ENCODE results near the gene DNAJC11.
"Not testable (repeated sequence)": the region's sequence is repeated elsewhere in the genome, so short reads cannot be mapped to it uniquely, and the experiment has no call there.

The DNAJC11 gene

GRCh38 chr1:6636778-6637177 is 64.8 kb downstream of the DNAJC11 start:
- H3K4me3 ChIP-seq (ENCODE audit: low read depth in 1 of 2, low read length in 2 of 2); H3K4me1 ChIP-seq (ENCODE audit: control insufficient read depth in 1 of 2, insufficient read depth in 2 of 2, low read length in 2 of 2); H3K9ac ChIP-seq (ENCODE audit: low read depth in 1 of 2, low read length in 2 of 2); H3K27me3 ChIP-seq (ENCODE audit: control insufficient read depth in 1 of 2, insufficient read depth in 2 of 2, low read length in 2 of 2); H3K9me3 ChIP-seq (ENCODE audit: control insufficient read depth in 1 of 2, low read length in 2 of 2); H3K27ac ChIP-seq (ENCODE audit: low read depth, low read length): not testable (repeated sequence)
- peaks cover 43 to 85% of the 10 kb centered on the region in 2 donors for H3K36me3 ChIP-seq (ENCODE audit: control insufficient read depth in 1 of 2, insufficient read depth in 2 of 2, low read length in 2 of 2)

GRCh38 chr1:6635910-6636760 is 65.5 kb downstream of the DNAJC11 start:
- Histone ChIP-seq H3K27me3 (ENCODE audit: control insufficient read depth in 1 of 2, insufficient read depth in 2 of 2, low read length in 2 of 2) (no peaks in the 10 kb centered on the region), H3K27ac (ENCODE audit: low read depth, low read length) (no peak overlapping the region), H3K4me1 (ENCODE audit: control insufficient read depth in 1 of 2, insufficient read depth in 2 of 2, low read length in 2 of 2) (no peaks in the 10 kb centered on the region), H3K9me3 (ENCODE audit: control insufficient read depth in 1 of 2, low read length in 2 of 2) (no peaks in the 10 kb centered on the region), H3K4me3 (ENCODE audit: low read depth in 1 of 2, low read length in 2 of 2) (no peak overlapping the region), H3K36me3 (ENCODE audit: control insufficient read depth in 1 of 2, insufficient read depth in 2 of 2, low read length in 2 of 2) (peaks cover 43 to 81% of the 10 kb centered on the region in 2 donors), H3K9ac (ENCODE audit: low read depth in 1 of 2, low read length in 2 of 2) (no peak overlapping the region)

GRCh38 chr1:6635161-6635909 is 66.3 kb downstream of the DNAJC11 start:
- H3K4me1 ChIP-seq (ENCODE audit: control insufficient read depth in 1 of 2, insufficient read depth in 2 of 2, low read length in 2 of 2): no peaks in the 10 kb centered on the region
- H3K36me3 ChIP-seq (ENCODE audit: control insufficient read depth in 1 of 2, insufficient read depth in 2 of 2, low read length in 2 of 2): peaks cover 43 to 78% of the 10 kb centered on the region in 2 donors
- H3K9ac ChIP-seq (ENCODE audit: low read depth in 1 of 2, low read length in 2 of 2): no peak overlapping the region
- H3K9me3 ChIP-seq (ENCODE audit: control insufficient read depth in 1 of 2, low read length in 2 of 2): no peaks in the 10 kb centered on the region
- no peak overlapping the region for H3K4me3 ChIP-seq (ENCODE audit: low read depth in 1 of 2, low read length in 2 of 2)
- no peaks in the 10 kb centered on the region for H3K27me3 ChIP-seq (ENCODE audit: control insufficient read depth in 1 of 2, insufficient read depth in 2 of 2, low read length in 2 of 2)
- H3K27ac ChIP-seq (ENCODE audit: low read depth, low read length): no peak overlapping the region

- peaks cover 43 to 77% of the 10 kb centered on the region in 2 donors for H3K36me3 ChIP-seq (ENCODE audit: control insufficient read depth in 1 of 2, insufficient read depth in 2 of 2, low read length in 2 of 2)
- no peaks in the 10 kb centered on the region for H3K9me3 ChIP-seq (ENCODE audit: control insufficient read depth in 1 of 2, low read length in 2 of 2)
- no peaks in the 10 kb centered on the region for H3K27me3 ChIP-seq (ENCODE audit: control insufficient read depth in 1 of 2, insufficient read depth in 2 of 2, low read length in 2 of 2)
- H3K4me3 ChIP-seq (ENCODE audit: low read depth in 1 of 2, low read length in 2 of 2): no peak overlapping the region
- no peak overlapping the region for H3K9ac ChIP-seq (ENCODE audit: low read depth in 1 of 2, low read length in 2 of 2)
- no peaks in the 10 kb centered on the region for H3K4me1 ChIP-seq (ENCODE audit: control insufficient read depth in 1 of 2, insufficient read depth in 2 of 2, low read length in 2 of 2)
- H3K27ac ChIP-seq (ENCODE audit: low read depth, low read length): no peak overlapping the region
These were observed 67.1 kb downstream of the DNAJC11 start for GRCh38 chr1:6634371-6635052.

GRCh38 chr1:6632588-6633514 is 68.8 kb downstream of the DNAJC11 start:
- Histone ChIP-seq H3K9me3 (ENCODE audit: control insufficient read depth in 1 of 2, low read length in 2 of 2) (no peaks in the 10 kb centered on the region), H3K9ac (ENCODE audit: low read depth in 1 of 2, low read length in 2 of 2) (no peak overlapping the region), H3K27ac (ENCODE audit: low read depth, low read length) (no peak overlapping the region), H3K27me3 (ENCODE audit: control insufficient read depth in 1 of 2, insufficient read depth in 2 of 2, low read length in 2 of 2) (no peaks in the 10 kb centered on the region), H3K4me1 (ENCODE audit: control insufficient read depth in 1 of 2, insufficient read depth in 2 of 2, low read length in 2 of 2) (no peaks in the 10 kb centered on the region), H3K36me3 (ENCODE audit: control insufficient read depth in 1 of 2, insufficient read depth in 2 of 2, low read length in 2 of 2) (peaks cover 41 to 78% of the 10 kb centered on the region in 2 donors), H3K4me3 (ENCODE audit: low read depth in 1 of 2, low read length in 2 of 2) (no peak overlapping the region)

GRCh38 chr1:6631058-6631457 is 70.6 kb downstream of the DNAJC11 start:
- Histone ChIP-seq H3K27ac (ENCODE audit: low read depth, low read length) (no peak overlapping the region), H3K27me3 (ENCODE audit: control insufficient read depth in 1 of 2, insufficient read depth in 2 of 2, low read length in 2 of 2) (no peaks in the 10 kb centered on the region), H3K4me1 (ENCODE audit: control insufficient read depth in 1 of 2, insufficient read depth in 2 of 2, low read length in 2 of 2) (peaks cover 0 to 6% of the 10 kb centered on the region in 2 donors), H3K36me3 (ENCODE audit: control insufficient read depth in 1 of 2, insufficient read depth in 2 of 2, low read length in 2 of 2) (peaks cover 26 to 62% of the 10 kb centered on the region in 2 donors), H3K4me3 (ENCODE audit: low read depth in 1 of 2, low read length in 2 of 2) (no peak overlapping the region), H3K9ac (ENCODE audit: low read depth in 1 of 2, low read length in 2 of 2) (no peak overlapping the region), H3K9me3 (ENCODE audit: control insufficient read depth in 1 of 2, low read length in 2 of 2) (no peaks in the 10 kb centered on the region)

- no peak overlapping the region for H3K4me3 ChIP-seq (ENCODE audit: low read depth in 1 of 2, low read length in 2 of 2)
- no peaks in the 10 kb centered on the region for H3K27me3 ChIP-seq (ENCODE audit: control insufficient read depth in 1 of 2, insufficient read depth in 2 of 2, low read length in 2 of 2)
- peaks cover 23 to 53% of the 10 kb centered on the region in 2 donors for H3K36me3 ChIP-seq (ENCODE audit: control insufficient read depth in 1 of 2, insufficient read depth in 2 of 2, low read length in 2 of 2)
- H3K4me1 ChIP-seq (ENCODE audit: control insufficient read depth in 1 of 2, insufficient read depth in 2 of 2, low read length in 2 of 2): peaks cover 0 to 11% of the 10 kb centered on the region in 2 donors
- no peaks in the 10 kb centered on the region for H3K9me3 ChIP-seq (ENCODE audit: control insufficient read depth in 1 of 2, low read length in 2 of 2)
- no peak overlapping the region for H3K27ac ChIP-seq (ENCODE audit: low read depth, low read length)
- H3K9ac ChIP-seq (ENCODE audit: low read depth in 1 of 2, low read length in 2 of 2): no peak overlapping the region
These were observed 71.6 kb downstream of the DNAJC11 start for GRCh38 chr1:6630027-6630426.

- Histone ChIP-seq H3K4me3 (ENCODE audit: low read depth in 1 of 2, low read length in 2 of 2) (no peak overlapping the region), H3K9me3 (ENCODE audit: control insufficient read depth in 1 of 2, low read length in 2 of 2) (no peaks in the 10 kb centered on the region), H3K9ac (ENCODE audit: low read depth in 1 of 2, low read length in 2 of 2) (no peak overlapping the region), H3K27me3 (ENCODE audit: control insufficient read depth in 1 of 2, insufficient read depth in 2 of 2, low read length in 2 of 2) (no peaks in the 10 kb centered on the region), H3K27ac (ENCODE audit: low read depth, low read length) (no peak overlapping the region), H3K4me1 (ENCODE audit: control insufficient read depth in 1 of 2, insufficient read depth in 2 of 2, low read length in 2 of 2) (peaks cover 3 to 17% of the 10 kb centered on the region in 2 donors), H3K36me3 (ENCODE audit: control insufficient read depth in 1 of 2, insufficient read depth in 2 of 2, low read length in 2 of 2) (peaks cover 19 to 43% of the 10 kb centered on the region in 2 donors)
These were observed 72.6 kb downstream of the DNAJC11 start for GRCh38 chr1:6628971-6629479.

- Histone ChIP-seq H3K4me1 (ENCODE audit: control insufficient read depth in 1 of 2, insufficient read depth in 2 of 2, low read length in 2 of 2) (peaks cover 3 to 17% of the 10 kb centered on the region in 2 donors), H3K9me3 (ENCODE audit: control insufficient read depth in 1 of 2, low read length in 2 of 2) (no peaks in the 10 kb centered on the region), H3K9ac (ENCODE audit: low read depth in 1 of 2, low read length in 2 of 2) (no peak overlapping the region), H3K36me3 (ENCODE audit: control insufficient read depth in 1 of 2, insufficient read depth in 2 of 2, low read length in 2 of 2) (peaks cover 19 to 34% of the 10 kb centered on the region in 2 donors), H3K27me3 (ENCODE audit: control insufficient read depth in 1 of 2, insufficient read depth in 2 of 2, low read length in 2 of 2) (no peaks in the 10 kb centered on the region), H3K27ac (ENCODE audit: low read depth, low read length) (no peak overlapping the region), H3K4me3 (ENCODE audit: low read depth in 1 of 2, low read length in 2 of 2) (no peak overlapping the region)
These were observed 73.6 kb downstream of the DNAJC11 start for GRCh38 chr1:6627841-6628545.
